Keratinocyte (primary cell): ENCODE results near the gene ACO2. TPM values are rescaled to one million over a fixed set of nuclear protein-coding genes. Genes with fewer than 3 reads are reported as not detected.

Source experiments
- DNase-seq: peaks from one replicate; pipeline ENCODE4 v3.0.0-alpha.2; 2011; ENCODE audit warnings: low read depth, missing footprints, low spot score
- FAIRE-seq: peaks from 2 replicates; lab custom pipeline; 2011; peaks lifted over from hg19 to GRCh38; lab: Jason Lieb, UNC
- H2AFZ ChIP-seq: 2 replicates; pipeline ENCODE4 v1.6.0; 2012; ENCODE audit warnings: low read length, control low read depth, inconsistent platforms; ENCODE audit not compliant: control insufficient read depth
- H3K27ac ChIP-seq: 2 replicates; pipeline ENCODE4 v1.5.1; 2011; ENCODE audit warnings: low read length; ENCODE audit not compliant: control insufficient read depth, insufficient read depth
- H3K27me3 ChIP-seq: 3 replicates; pipeline ENCODE4 v1.6.0; 2011; ENCODE audit warnings: low read length; ENCODE audit not compliant: control insufficient read depth, insufficient read depth; ENCODE audit errors: extremely low read depth
- H3K36me3 ChIP-seq, 2 experiments: 2 replicates in 1 of 2; 3 replicates in 1 of 2; pipeline ENCODE4 v1.5.1; 2011; ENCODE audit warnings: low read length in 2 of 2, mild to moderate bottlenecking in 1 of 2; ENCODE audit not compliant: control insufficient read depth in 2 of 2, insufficient read depth in 2 of 2; ENCODE audit errors: extremely low read depth in 1 of 2
- H3K4me1 ChIP-seq: 3 replicates; pipeline ENCODE4 v1.5.1; 2011; ENCODE audit warnings: low read length; ENCODE audit not compliant: control insufficient read depth, insufficient read depth; ENCODE audit errors: extremely low read depth
- H3K4me2 ChIP-seq: 3 replicates; pipeline ENCODE4 v1.6.0; 2011; ENCODE audit warnings: low read depth, low read length; ENCODE audit not compliant: control insufficient read depth, insufficient read depth; ENCODE audit errors: extremely low read depth
- H3K4me3 ChIP-seq, 3 experiments: fragments of 200-600 bp in 1 of 3; sonication (generic) in 1 of 3; 2 replicates in 2 of 3; 3 replicates in 1 of 3; pipeline ENCODE4 v1.5.1; 2011 to 2016; ENCODE audit warnings: low read length in 3 of 3, mild to moderate bottlenecking in 3 of 3, control low read depth in 2 of 3, inconsistent platforms in 1 of 3, low read depth in 1 of 3, mixed read lengths in 1 of 3, mixed run types in 1 of 3, moderate library complexity in 1 of 3; ENCODE audit not compliant: control insufficient read depth in 2 of 3, insufficient read depth in 2 of 3; ENCODE audit errors: extremely low read depth in 1 of 3
- H3K79me2 ChIP-seq: 2 replicates; pipeline ENCODE4 v1.6.0; 2012; ENCODE audit warnings: low read length; ENCODE audit not compliant: control insufficient read depth, insufficient read depth
- H3K9ac ChIP-seq: 3 replicates; pipeline ENCODE4 v1.6.0; 2011; ENCODE audit warnings: low read length; ENCODE audit not compliant: control insufficient read depth, insufficient read depth; ENCODE audit errors: extremely low read depth
- H3K9me1 ChIP-seq: 3 replicates; pipeline ENCODE4 v1.6.0; 2011; ENCODE audit warnings: low read length; ENCODE audit not compliant: control insufficient read depth, insufficient read depth; ENCODE audit errors: extremely low read depth
- H3K9me3 ChIP-seq: 2 replicates; pipeline ENCODE4 v1.5.1; 2012; ENCODE audit warnings: low read depth, low read length; ENCODE audit not compliant: control insufficient read depth
- H4K20me1 ChIP-seq: 3 replicates; pipeline ENCODE4 v1.6.0; 2011; ENCODE audit warnings: low read length; ENCODE audit not compliant: control insufficient read depth, insufficient read depth; ENCODE audit errors: extremely low read depth
- CTCF ChIP-seq, 3 experiments: IDR thresholded peaks in 1 of 3; conservative IDR thresholded peaks in 1 of 3; optimal IDR thresholded peaks in 1 of 3; 2 replicates in 2 of 3; 3 replicates in 1 of 3; pipeline versions ENCODE3 to v1.5.1; 2011; ENCODE audit warnings: low read length in 3 of 3, mild to moderate bottlenecking in 3 of 3, moderate library complexity in 2 of 3, control low read depth in 1 of 3, inconsistent platforms in 1 of 3; ENCODE audit not compliant: insufficient read depth in 2 of 3; ENCODE audit errors: extremely low read depth in 1 of 3
- EZH2 ChIP-seq: IDR thresholded peaks from one replicate; pipeline ENCODE4 v1.6.1; 2012; ENCODE audit warnings: inconsistent platforms, mild to moderate bottlenecking, low read length, moderate library complexity
- dilution Hi-C: fragments of 300-500 bp; cut with MboI; formaldehyde crosslinking; loops from one replicate; pipeline ENCODE4 v1.7.0; 2020; ENCODE audit warnings: low sequenced_read_pairs; ENCODE audit not compliant: extremely low pct_ligation_motif_present
- polyA plus RNA-seq, 5 experiments: library from polyadenylated mRNA; depleted of rRNA in 3 of 5; stranded (reverse) in 3 of 5; stranded (forward) in 1 of 5; unstranded in 1 of 5; fragments of >200 nt; gene quantifications; 1 replicate in 1 of 5; 2 replicates in 3 of 5; 3 replicates in 1 of 5; pipeline versions ENCODE4 v1.2.1 to v1.2.3, GENCODE V29; 2011 to 2012; ENCODE audit warnings: missing spikeins in 2 of 5, low read depth in 1 of 5, low replicate concordance in 1 of 5

Gene ACO2
- polyA plus RNA-seq, 1 donor (not counting 4 experiments of a cell fraction or from before 2014, with no cell fraction given): 37.2 TPM

- dilution Hi-C loops: no loop called here
- H2AFZ ChIP-seq: no peak overlapping the region
- H3K4me2 ChIP-seq: no peak overlapping the region
- peaks cover 6% of the 10 kb centered on the region for H3K79me2 ChIP-seq
- no peaks in the 10 kb centered on the region for H4K20me1 ChIP-seq
- no peaks in the 10 kb centered on the region for H3K9me1 ChIP-seq
- H3K27me3 ChIP-seq: no peaks in the 10 kb centered on the region
- no peak overlapping the region for H3K9ac ChIP-seq
- DNase-seq: no peak
- no peak overlapping the region for H3K27ac ChIP-seq
- peaks cover 32 to 61% of the 10 kb centered on the region in 2 experiments for H3K36me3 ChIP-seq
- no peak for FAIRE-seq
- H3K9me3 ChIP-seq: no peaks in the 10 kb centered on the region
- TF ChIP-seq EZH2: no peak
- no peak for TF ChIP-seq CTCF (optimal IDR thresholded peaks at IDR 0.05 in 1 of 3, IDR thresholded peaks at IDR 0.05 in 1 of 3, conservative IDR thresholded peaks at IDR 0.05 in 1 of 3; ENCODE audit: extremely low read depth in 1 of 3, insufficient read depth in 2 of 3, low read length in 3 of 3)
- H3K4me1 ChIP-seq: peaks cover 11% of the 10 kb centered on the region
- H3K4me3 ChIP-seq: no peak overlapping the region
Observed at GRCh38 chr22:41511521-41511968, 42.6 kb downstream of the ACO2 start.

- no peaks in the 10 kb centered on the region for H4K20me1 ChIP-seq
- dilution Hi-C loops: no loop called here
- H3K9ac ChIP-seq: no peak overlapping the region
- no peaks in the 10 kb centered on the region for H3K9me1 ChIP-seq
- H3K4me1 ChIP-seq: peaks cover 19% of the 10 kb centered on the region
- H3K27ac ChIP-seq: no peak overlapping the region
- H3K9me3 ChIP-seq: no peaks in the 10 kb centered on the region
- no peak overlapping the region for H3K4me3 ChIP-seq
- DNase-seq: no peak
- H2AFZ ChIP-seq: no peak overlapping the region
- no peaks in the 10 kb centered on the region for H3K27me3 ChIP-seq
- TF ChIP-seq EZH2: no peak
- TF ChIP-seq CTCF (optimal IDR thresholded peaks at IDR 0.05 in 1 of 3, IDR thresholded peaks at IDR 0.05 in 1 of 3, conservative IDR thresholded peaks at IDR 0.05 in 1 of 3; ENCODE audit: extremely low read depth in 1 of 3, insufficient read depth in 2 of 3, low read length in 3 of 3): no peak
- H3K79me2 ChIP-seq: no peaks in the 10 kb centered on the region
- peaks cover 32 to 59% of the 10 kb centered on the region in 2 experiments for H3K36me3 ChIP-seq
- FAIRE-seq: peak; percentile 83
- no peak overlapping the region for H3K4me2 ChIP-seq
Observed at GRCh38 chr22:41512421-41513194, 43.7 kb downstream of the ACO2 start.
